WERI-Rb-1 (cell line): ENCODE data around the gene SERPINE1.

Source experiments
- DNase-seq: peaks from one replicate; pipeline ENCODE4 v3.0.0-alpha.2; 2020
- H3K27ac ChIP-seq: fragments of 250-450 bp; sonication (Bioruptor Pico); 2 replicates; pipeline ENCODE4 v1.5.1; 2020; ENCODE audit warnings: mild to moderate bottlenecking, moderate library complexity
- H3K27me3 ChIP-seq: fragments of 250-450 bp; sonication (Bioruptor Pico); 2 replicates; pipeline ENCODE4 v1.5.1; 2021; ENCODE audit warnings: mild to moderate bottlenecking, low read depth, moderate library complexity; ENCODE audit not compliant: insufficient read depth, severe bottlenecking
- H3K36me3 ChIP-seq: fragments of 250-450 bp; sonication (Bioruptor Pico); 2 replicates; pipeline ENCODE4 v1.5.1; 2020; ENCODE audit warnings: mild to moderate bottlenecking, moderate library complexity
- H3K4me3 ChIP-seq: 2 replicates; pipeline ENCODE4 v1.5.1; 2011; ENCODE audit warnings: low read depth, mild to moderate bottlenecking, control low read depth, low read length
- H3K9me3 ChIP-seq: fragments of 250-450 bp; sonication (Bioruptor Pico); 2 replicates; pipeline ENCODE4 v1.5.1; 2021; ENCODE audit warnings: mild to moderate bottlenecking, moderate library complexity; ENCODE audit not compliant: severe bottlenecking
- CTCF ChIP-seq: IDR thresholded peaks from 2 replicates; pipeline ENCODE4 v1.5.1; 2011; ENCODE audit warnings: low read depth, mild to moderate bottlenecking, control low read depth, inconsistent platforms, low read length

The SERPINE1 gene

GRCh38 chr7:101133621-101134398, 6.9 kb downstream of the SERPINE1 start:
- no peaks in the 10 kb centered on the region for H3K36me3 ChIP-seq
- no peaks in the 10 kb centered on the region for H3K9me3 ChIP-seq
- TF ChIP-seq CTCF: no peak
- no peak for DNase-seq
- H3K27ac ChIP-seq: no peak overlapping the region
- H3K27me3 ChIP-seq: peaks cover 88% of the 10 kb centered on the region
- H3K4me3 ChIP-seq: no peak overlapping the region

- no peak for DNase-seq
- H3K4me3 ChIP-seq: no peak overlapping the region
- no peak for TF ChIP-seq CTCF
- no peaks in the 10 kb centered on the region for H3K9me3 ChIP-seq
- H3K27me3 ChIP-seq: peaks cover 90% of the 10 kb centered on the region
- no peaks in the 10 kb centered on the region for H3K36me3 ChIP-seq
- H3K27ac ChIP-seq: no peak overlapping the region
Measured at GRCh38 chr7:101134399-101134980, 7.6 kb downstream of the SERPINE1 start.

- no peak for DNase-seq
- H3K4me3 ChIP-seq: no peak overlapping the region
- peaks cover 92% of the 10 kb centered on the region for H3K27me3 ChIP-seq
- H3K36me3 ChIP-seq: no peaks in the 10 kb centered on the region
- H3K9me3 ChIP-seq: no peaks in the 10 kb centered on the region
- no peak for TF ChIP-seq CTCF
- H3K27ac ChIP-seq: no peak overlapping the region
Measured at GRCh38 chr7:101137651-101138212, 10.8 kb downstream of the SERPINE1 start.

- Histone ChIP-seq H3K9me3 (no peaks in the 10 kb centered on the region), H3K36me3 (no peaks in the 10 kb centered on the region), H3K27ac (no peak overlapping the region), H3K4me3 (no peak overlapping the region), H3K27me3 (peaks cover 92% of the 10 kb centered on the region)
- DNase-seq: peak; percentile 35
- peak; percentile 60 for TF ChIP-seq CTCF
Measured at GRCh38 chr7:101138213-101138870, 11.4 kb downstream of the SERPINE1 start.

GRCh38 chr7:101140339-101140699, 13.4 kb downstream of the SERPINE1 start:
- TF ChIP-seq CTCF: no peak
- Histone ChIP-seq H3K9me3 (no peaks in the 10 kb centered on the region), H3K36me3 (no peaks in the 10 kb centered on the region), H3K27me3 (peaks cover 90% of the 10 kb centered on the region), H3K27ac (no peak overlapping the region), H3K4me3 (no peak overlapping the region)
- DNase-seq: no peak
